GM12892 (cell line): ENCODE data around the gene FGGY.

Source experiments
- POLR2A ChIP-seq: IDR thresholded peaks from 2 replicates; pipeline ENCODE4 v1.6.1; 2011; ENCODE audit warnings: low read depth, low read length, control low read depth
- POLR2AphosphoS5 ChIP-seq: IDR thresholded peaks from 2 replicates; pipeline ENCODE4 v1.6.1; 2011; ENCODE audit warnings: low read depth, low read length, control low read depth

GRCh38 chr1:59561796-59562195, 264.9 kb downstream of the FGGY start:
- no peak for TF ChIP-seq POLR2A
- TF ChIP-seq POLR2AphosphoS5, result no peak
